Activated T-cell treated with anti-CD3 and anti-CD28 coated beads for 48 hours (primary cell): ENCODE results near the gene UGGT1.

Experiments
- DNase-seq: peaks from one replicate; pipeline ENCODE4 v3.0.0-alpha.2; 2020; ENCODE audit warnings: low read depth

Gene UGGT1

GRCh38 chr2:128227862-128228261 is 136.9 kb downstream of the UGGT1 start:
- DNase-seq = no peak

GRCh38 chr2:128228894-128229293 is 137.9 kb downstream of the UGGT1 start:
- DNase-seq = no peak

GRCh38 chr2:128232965-128233789 is 142.2 kb downstream of the UGGT1 start:
- peak; percentile 86 for DNase-seq

GRCh38 chr2:128233790-128234395 is 142.9 kb downstream of the UGGT1 start:
- DNase-seq = no peak

GRCh38 chr2:128234613-128235012 is 143.6 kb downstream of the UGGT1 start:
- no peak for DNase-seq

GRCh38 chr2:128235581-128235980 is 144.6 kb downstream of the UGGT1 start:
- no peak for DNase-seq

GRCh38 chr2:128236491-128237035 is 145.6 kb downstream of the UGGT1 start:
- no peak for DNase-seq

- DNase-seq = no peak
These were observed 146.1 kb downstream of the UGGT1 start for GRCh38 chr2:128237081-128237534.

- DNase-seq = no peak
These were observed 147.1 kb downstream of the UGGT1 start for GRCh38 chr2:128237911-128238697.

- no peak for DNase-seq
These were observed 150.9 kb downstream of the UGGT1 start for GRCh38 chr2:128241896-128242295.
